Mammary epithelial cell (primary cell): ENCODE measurements around the gene RAD51B.

Source experiments
- EZH2 ChIP-seq: IDR thresholded peaks from 2 replicates; pipeline ENCODE4 v1.6.1; 2012; ENCODE audit warnings: low read length, inconsistent platforms, borderline replicate concordance
- TF ChIP-seq, protein P1 (sequence below), 2 donors: IDR thresholded peaks in 1 of 2; conservative IDR thresholded peaks in 1 of 2; 2 replicates each; pipeline ENCODE4 v1.5.1; 2011 to 2012; ENCODE audit warnings: inconsistent platforms in 2 of 2, low read length in 2 of 2, mild to moderate bottlenecking in 2 of 2, control low read depth in 1 of 2, low read depth in 1 of 2; ENCODE audit not compliant: insufficient read depth in 1 of 2; ENCODE audit errors: extremely low read depth in 1 of 2

DNA sequence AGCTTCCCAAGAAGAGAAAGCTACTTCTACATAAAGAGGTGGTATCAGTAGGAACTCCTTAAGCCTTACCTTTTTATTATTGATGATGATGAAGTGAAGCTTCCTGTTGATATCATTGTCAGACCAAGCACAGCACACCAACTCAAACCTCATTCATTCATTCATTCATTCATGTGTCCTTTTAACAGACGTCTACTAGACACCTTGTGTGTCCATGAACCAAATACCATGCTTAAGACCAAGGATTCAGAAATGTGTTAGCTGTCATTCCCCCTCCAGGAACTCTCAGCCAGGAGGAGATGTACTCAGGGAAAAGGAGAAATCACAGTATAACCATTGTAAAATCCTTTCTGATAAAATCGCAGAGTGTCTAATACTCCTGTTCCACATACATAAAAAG lies 778.5 kb downstream of the RAD51B start:
- TF ChIP-seq, protein P1, sequence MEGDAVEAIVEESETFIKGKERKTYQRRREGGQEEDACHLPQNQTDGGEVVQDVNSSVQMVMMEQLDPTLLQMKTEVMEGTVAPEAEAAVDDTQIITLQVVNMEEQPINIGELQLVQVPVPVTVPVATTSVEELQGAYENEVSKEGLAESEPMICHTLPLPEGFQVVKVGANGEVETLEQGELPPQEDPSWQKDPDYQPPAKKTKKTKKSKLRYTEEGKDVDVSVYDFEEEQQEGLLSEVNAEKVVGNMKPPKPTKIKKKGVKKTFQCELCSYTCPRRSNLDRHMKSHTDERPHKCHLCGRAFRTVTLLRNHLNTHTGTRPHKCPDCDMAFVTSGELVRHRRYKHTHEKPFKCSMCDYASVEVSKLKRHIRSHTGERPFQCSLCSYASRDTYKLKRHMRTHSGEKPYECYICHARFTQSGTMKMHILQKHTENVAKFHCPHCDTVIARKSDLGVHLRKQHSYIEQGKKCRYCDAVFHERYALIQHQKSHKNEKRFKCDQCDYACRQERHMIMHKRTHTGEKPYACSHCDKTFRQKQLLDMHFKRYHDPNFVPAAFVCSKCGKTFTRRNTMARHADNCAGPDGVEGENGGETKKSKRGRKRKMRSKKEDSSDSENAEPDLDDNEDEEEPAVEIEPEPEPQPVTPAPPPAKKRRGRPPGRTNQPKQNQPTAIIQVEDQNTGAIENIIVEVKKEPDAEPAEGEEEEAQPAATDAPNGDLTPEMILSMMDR (conservative IDR thresholded peaks at IDR 0.05 in 1 of 2, IDR thresholded peaks at IDR 0.05 in 1 of 2; ENCODE audit: extremely low read depth in 1 of 2, insufficient read depth in 1 of 2, low read depth in 1 of 2, low read length in 2 of 2) = no peak
- TF ChIP-seq EZH2 = no peak
